Duodenal mucosa (tissue), 2 donors: Measurements from ENCODE around the gene ENHO.

Experiments
- H3K27ac ChIP-seq: one replicate; pipeline ENCODE4 v1.7.0; 2013; ENCODE audit warnings: low read depth, low read length
- H3K27me3 ChIP-seq, 2 donors: one replicate each; pipeline ENCODE4 v1.7.0; 2013; ENCODE audit warnings: low read length in 2 of 2, control low read depth in 1 of 2; ENCODE audit not compliant: insufficient read depth in 2 of 2, control insufficient read depth in 1 of 2
- H3K36me3 ChIP-seq, 2 donors: one replicate each; pipeline ENCODE4 v1.7.0; 2013; ENCODE audit warnings: low read length in 2 of 2, control low read depth in 1 of 2; ENCODE audit not compliant: insufficient read depth in 2 of 2, control insufficient read depth in 1 of 2
- H3K4me1 ChIP-seq, 2 donors: one replicate each; pipeline ENCODE4 v1.7.0; 2013; ENCODE audit warnings: low read length in 2 of 2, control low read depth in 1 of 2; ENCODE audit not compliant: insufficient read depth in 2 of 2, control insufficient read depth in 1 of 2
- H3K4me3 ChIP-seq, 2 donors: one replicate each; pipeline ENCODE4 v1.7.0; 2013; ENCODE audit warnings: low read length in 2 of 2, low read depth in 1 of 2
- H3K9ac ChIP-seq, 2 donors: one replicate each; pipeline ENCODE4 v1.7.0; 2013; ENCODE audit warnings: low read length in 2 of 2, low read depth in 1 of 2
- H3K9me3 ChIP-seq, 2 donors: one replicate each; pipeline ENCODE4 v1.7.0; 2013; ENCODE audit warnings: low read length in 2 of 2, control low read depth in 1 of 2; ENCODE audit not compliant: control insufficient read depth in 1 of 2

ENHO gene

DNA sequence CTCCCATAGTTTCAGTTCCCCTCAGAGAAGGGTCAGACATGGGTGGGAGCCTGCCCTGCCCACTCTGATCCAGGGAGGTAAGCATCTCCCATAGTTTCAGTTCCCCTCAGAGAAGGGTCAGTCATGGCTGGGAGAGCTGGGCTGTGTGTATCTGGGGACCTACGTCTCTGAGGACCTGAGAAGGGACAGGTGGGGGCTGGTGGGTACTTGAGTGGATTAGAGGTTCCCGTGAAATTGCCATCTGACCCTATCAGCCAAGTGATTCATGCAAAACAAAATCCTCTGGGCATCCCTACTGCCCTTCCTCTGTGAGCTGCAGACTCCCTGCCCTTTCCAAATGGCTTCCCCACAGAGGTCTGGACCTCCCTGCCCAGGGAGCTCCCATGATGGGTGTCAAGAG is 3.9 kb downstream of the ENHO start:
- H3K27me3 ChIP-seq, result peaks cover 5 to 6% of the 10 kb centered on the region in 2 donors
- H3K9me3 ChIP-seq, result no peaks in the 10 kb centered on the region
- no peak overlapping the region for H3K9ac ChIP-seq
- no peak overlapping the region for H3K27ac ChIP-seq
- H3K4me3 ChIP-seq, result no peak overlapping the region
- no peaks in the 10 kb centered on the region for H3K36me3 ChIP-seq
- H3K4me1 ChIP-seq, result peaks cover 4 to 13% of the 10 kb centered on the region in 2 donors

GRCh38 chr9:34518110-34518616 is 4.6 kb downstream of the ENHO start:
- Histone ChIP-seq H3K4me3 (no peak overlapping the region), H3K27me3 (peaks cover 5 to 6% of the 10 kb centered on the region in 2 donors), H3K9ac (no peak overlapping the region), H3K4me1 (peaks cover under 1 to 8% of the 10 kb centered on the region in 2 donors), H3K27ac (no peak overlapping the region), H3K9me3 (no peaks in the 10 kb centered on the region), H3K36me3 (no peaks in the 10 kb centered on the region)

DNA sequence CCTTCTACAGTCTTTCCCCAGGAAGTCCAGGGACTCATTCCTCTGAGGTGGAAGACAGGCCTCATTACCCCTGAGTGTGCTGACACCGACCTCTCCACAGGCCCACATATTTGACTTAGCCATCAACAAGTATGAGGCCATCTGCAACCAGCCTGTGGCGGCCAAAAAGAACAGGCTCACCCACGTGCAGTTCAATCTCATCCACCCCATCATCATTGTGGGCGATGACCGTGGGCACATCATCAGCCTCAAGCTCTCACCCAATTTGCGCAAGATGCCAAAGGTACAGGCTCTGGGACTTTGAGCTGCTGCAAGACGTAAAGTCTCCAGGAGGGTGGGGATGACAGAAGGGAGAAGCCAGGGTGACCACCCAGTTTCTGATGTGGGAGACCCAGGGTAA is 5.6 kb downstream of the ENHO start:
- Histone ChIP-seq H3K4me3 (no peak overlapping the region), H3K27ac (no peak overlapping the region), H3K4me1 (peaks cover 0 to 5% of the 10 kb centered on the region in 2 donors), H3K9ac (no peak overlapping the region), H3K36me3 (no peaks in the 10 kb centered on the region), H3K9me3 (no peaks in the 10 kb centered on the region), H3K27me3 (peaks cover 3 to 5% of the 10 kb centered on the region in 2 donors)

- H3K9ac ChIP-seq, result no peak overlapping the region
- H3K36me3 ChIP-seq, result no peaks in the 10 kb centered on the region
- peaks cover 0 to 2% of the 10 kb centered on the region in 2 donors for H3K27me3 ChIP-seq
- no peaks in the 10 kb centered on the region for H3K9me3 ChIP-seq
- H3K27ac ChIP-seq, result no peak overlapping the region
- H3K4me3 ChIP-seq, result no peak overlapping the region
- H3K4me1 ChIP-seq, result peaks cover 7 to 8% of the 10 kb centered on the region in 2 donors
Measured at GRCh38 chr9:34515959-34516358, 6.8 kb downstream of the ENHO start.

GRCh38 chr9:34514816-34515215 is 8.0 kb downstream of the ENHO start:
- H3K27ac ChIP-seq, result no peak overlapping the region

DNA sequence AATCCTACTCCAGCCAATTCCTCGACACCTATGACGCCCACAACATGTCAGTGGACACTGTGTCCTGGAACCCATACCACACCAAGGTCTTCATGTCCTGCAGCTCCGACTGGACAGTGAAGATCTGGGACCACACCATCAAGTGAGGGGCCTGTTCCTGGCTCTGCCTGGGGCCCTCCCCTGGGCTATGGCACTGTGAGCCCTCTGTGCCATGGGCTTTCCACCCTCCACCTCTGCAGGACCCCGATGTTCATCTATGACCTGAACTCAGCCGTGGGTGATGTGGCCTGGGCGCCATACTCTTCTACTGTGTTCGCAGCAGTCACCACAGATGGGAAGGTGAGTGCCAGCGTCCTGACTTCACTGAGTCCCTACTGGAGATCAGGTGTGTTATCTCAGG is 8.4 kb downstream of the ENHO start:
- Histone ChIP-seq H3K4me3 (no peak overlapping the region), H3K4me1 (peaks cover 11 to 14% of the 10 kb centered on the region in 2 donors), H3K9me3 (no peaks in the 10 kb centered on the region), H3K27ac (no peak overlapping the region), H3K9ac (no peak overlapping the region), H3K36me3 (no peaks in the 10 kb centered on the region), H3K27me3 (no peaks in the 10 kb centered on the region)

More at GRCh38 chr9:34514816-34515215, 8.0 kb downstream of the ENHO start:
- Histone ChIP-seq H3K4me1 (peaks cover 11 to 14% of the 10 kb centered on the region in 2 donors), H3K4me3 (no peak overlapping the region), H3K9me3 (no peaks in the 10 kb centered on the region), H3K27me3 (no peaks in the 10 kb centered on the region), H3K9ac (no peak overlapping the region), H3K36me3 (no peaks in the 10 kb centered on the region)

GRCh38 chr9:34513567-34514214 is 9.1 kb downstream of the ENHO start:
- peaks cover 11 to 14% of the 10 kb centered on the region in 2 donors for H3K4me1 ChIP-seq
- H3K9me3 ChIP-seq, result no peaks in the 10 kb centered on the region
- no peak overlapping the region for H3K9ac ChIP-seq

DNA sequence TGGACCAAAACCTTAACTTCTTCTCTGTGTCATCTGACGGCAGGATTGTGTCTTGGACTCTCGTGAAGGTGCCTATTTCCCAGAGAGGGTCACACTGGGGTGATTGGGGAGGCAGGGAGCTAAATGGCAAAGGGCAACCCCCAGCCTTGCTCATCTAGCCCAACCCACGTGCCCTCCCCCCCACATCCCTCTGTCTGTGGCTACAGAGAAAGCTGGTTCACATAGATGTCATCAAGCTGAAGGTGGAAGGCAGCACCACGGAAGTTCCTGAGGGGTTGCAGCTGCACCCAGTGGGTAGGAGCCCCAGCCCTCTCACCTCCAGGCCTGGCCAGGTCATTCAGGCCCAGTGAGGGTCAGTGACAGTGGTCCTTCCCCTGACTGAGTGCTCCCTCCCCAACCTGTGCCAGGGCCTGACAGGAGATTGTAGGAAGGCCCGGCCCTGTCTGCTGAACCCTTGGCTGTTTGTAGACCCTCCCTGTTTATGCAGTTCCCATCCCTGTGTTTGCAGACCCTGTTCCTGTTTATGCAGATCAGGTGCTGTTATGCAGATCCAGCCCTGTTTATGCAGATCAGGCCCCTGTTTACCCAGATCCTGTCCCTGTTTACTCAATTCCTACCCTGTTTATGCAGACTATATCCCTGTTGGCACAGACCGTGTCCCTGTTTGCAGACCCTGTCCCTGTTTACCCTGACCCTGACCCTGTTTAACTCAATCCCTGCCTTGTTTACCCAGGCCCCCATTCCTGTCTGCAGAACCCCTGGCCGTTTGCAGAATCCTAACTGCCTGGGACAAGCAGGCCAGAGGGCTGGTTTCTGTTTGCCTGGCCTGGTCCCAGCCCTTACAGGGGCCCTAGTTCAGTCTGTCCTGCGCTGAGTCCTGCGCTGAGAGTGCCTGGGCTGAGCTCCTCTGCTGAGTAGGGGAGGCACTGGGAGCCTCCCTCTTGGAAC is 10.4 kb downstream of the ENHO start:
- Histone ChIP-seq H3K27ac (no peak overlapping the region), H3K9me3 (no peaks in the 10 kb centered on the region), H3K27me3 (no peaks in the 10 kb centered on the region), H3K4me1 (peaks cover 9 to 11% of the 10 kb centered on the region in 2 donors), H3K4me3 (no peak overlapping the region), H3K9ac (no peak overlapping the region), H3K36me3 (no peaks in the 10 kb centered on the region)

More at GRCh38 chr9:34513567-34514214, 9.1 kb downstream of the ENHO start:
- Histone ChIP-seq H3K27me3 (no peaks in the 10 kb centered on the region), H3K27ac (no peak overlapping the region), H3K36me3 (no peaks in the 10 kb centered on the region), H3K4me3 (no peak overlapping the region)

DNA sequence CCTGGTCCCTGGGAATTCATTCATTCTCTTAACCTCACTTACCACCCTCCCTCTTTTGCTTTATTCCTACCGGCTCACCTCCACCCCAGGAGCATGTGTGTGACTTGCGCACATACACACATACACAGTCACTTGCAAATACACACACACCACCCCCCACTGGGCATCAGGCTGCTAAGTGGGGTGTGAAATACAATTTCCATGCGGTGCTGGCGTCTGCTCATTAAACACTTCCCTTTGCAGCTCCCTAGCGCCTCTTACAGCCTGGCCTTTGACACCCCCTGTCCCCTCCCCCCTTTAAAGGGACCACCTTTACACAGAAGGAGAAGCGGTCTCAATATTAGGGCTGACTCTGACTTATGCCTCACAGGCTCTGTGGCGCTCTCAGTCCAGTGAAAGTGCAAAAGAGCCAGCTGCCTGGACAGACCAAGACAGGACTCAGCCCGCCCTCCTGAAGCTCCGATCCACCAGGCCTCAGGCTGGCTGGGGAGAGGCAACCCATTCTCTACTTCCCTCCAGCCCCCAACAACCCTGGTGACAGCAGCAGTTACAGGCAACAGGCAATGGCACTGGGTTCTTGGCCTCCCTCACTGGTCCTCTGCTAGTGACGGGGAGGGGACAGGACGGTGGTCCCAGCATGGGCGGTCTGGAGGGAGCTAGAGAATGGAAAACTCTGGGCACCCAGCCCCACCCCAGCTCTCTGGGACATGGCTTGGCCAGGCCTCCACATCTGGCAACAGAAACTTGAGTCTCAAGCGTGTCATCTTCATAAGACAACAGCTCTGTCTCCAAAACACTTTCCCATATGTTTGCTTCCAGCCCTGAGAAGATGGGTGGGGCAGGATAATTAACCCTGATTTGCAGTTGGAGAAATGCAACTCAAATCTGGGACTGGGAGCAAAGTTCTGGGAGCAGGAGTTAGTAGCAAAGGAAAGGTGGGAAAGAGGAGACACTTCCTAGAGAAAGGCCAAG is 12.0 kb downstream of the ENHO start:
- Histone ChIP-seq H3K27ac (no peak overlapping the region), H3K36me3 (no peaks in the 10 kb centered on the region), H3K9ac (no peak overlapping the region), H3K4me1 (peaks cover 9 to 11% of the 10 kb centered on the region in 2 donors), H3K9me3 (no peaks in the 10 kb centered on the region), H3K27me3 (no peaks in the 10 kb centered on the region), H3K4me3 (peak overlapping the region in 1 of 2 donors; percentile 12)
